GM18861 (cell line): Measurements from ENCODE around the gene PSMD3.

Experiments
- ATAC-seq: cut with Tn5 transposase; IDR thresholded peaks from one replicate; pipeline ENCODE4 v1.9.1; 2021; ENCODE audit not compliant: unreplicated experiment

The PSMD3 gene

GRCh38 chr17:40021451-40021971 is 40.9 kb downstream of the PSMD3 start:
- no peak for ATAC-seq

GRCh38 chr17:40022497-40022896 is 41.9 kb downstream of the PSMD3 start:
- ATAC-seq: no peak

GRCh38 chr17:40022961-40023541 is 42.4 kb downstream of the PSMD3 start:
- ATAC-seq: no peak

GRCh38 chr17:40023590-40024292 is 43.1 kb downstream of the PSMD3 start:
- no peak for ATAC-seq

- ATAC-seq: no peak
Measured at GRCh38 chr17:40024901-40025300, 44.3 kb downstream of the PSMD3 start.

- ATAC-seq: no peak
Measured at GRCh38 chr17:40025559-40025958, 45.0 kb downstream of the PSMD3 start.

GRCh38 chr17:40025991-40026815 is 45.6 kb downstream of the PSMD3 start:
- no peak for ATAC-seq

- no peak for ATAC-seq
Measured at GRCh38 chr17:40026816-40027613, 46.4 kb downstream of the PSMD3 start.

GRCh38 chr17:40027614-40028012 is 47.0 kb downstream of the PSMD3 start:
- ATAC-seq: no peak

- ATAC-seq: no peak
Measured at GRCh38 chr17:40028595-40028994, 48.0 kb downstream of the PSMD3 start.

GRCh38 chr17:40031706-40032105 is 51.1 kb downstream of the PSMD3 start:
- no peak for ATAC-seq

GRCh38 chr17:40032322-40033320 is 52.0 kb downstream of the PSMD3 start:
- no peak for ATAC-seq

- no peak for ATAC-seq
Measured at GRCh38 chr17:40033339-40033738, 52.7 kb downstream of the PSMD3 start.

GRCh38 chr17:40034426-40035161 is 54.0 kb downstream of the PSMD3 start:
- ATAC-seq: no peak

GRCh38 chr17:40035162-40035559 is 54.6 kb downstream of the PSMD3 start:
- ATAC-seq: no peak

- no peak for ATAC-seq
Measured at GRCh38 chr17:40038882-40039513, 58.4 kb downstream of the PSMD3 start.

GRCh38 chr17:40041196-40041595 is 60.6 kb downstream of the PSMD3 start:
- no peak for ATAC-seq
